Fibroblast of villous mesenchyme (primary cell): ENCODE results near the gene ZNF735. TPM values are rescaled to one million over a fixed set of nuclear protein-coding genes. Genes with fewer than 3 reads are reported as not detected.
A peak's percentile ranks its signal among the peaks of the same experiment; 100 is the strongest.
"Not testable (repeated sequence)": the region's sequence is repeated elsewhere in the genome, so short reads cannot be mapped to it uniquely, and the experiment has no call there.

Source experiments
- DNase-seq: peaks from one replicate; pipeline ENCODE4 v3.0.0-alpha.2; 2010; ENCODE audit warnings: low read depth
- H3K4me3 ChIP-seq: 2 replicates; pipeline ENCODE4 v1.5.1; 2011; ENCODE audit warnings: low read depth, mild to moderate bottlenecking, low read length
- CTCF ChIP-seq: IDR thresholded peaks from 2 replicates; pipeline ENCODE4 v1.5.1; 2012; ENCODE audit warnings: low read depth, mild to moderate bottlenecking, low read length; ENCODE audit not compliant: insufficient read depth
- total RNA-seq: library from RNA; depleted of rRNA; stranded (reverse); fragments of >200 nt; gene quantifications from 2 replicates; pipeline ENCODE4 v1.2.3, GENCODE V29; 2012

Gene ZNF735
- total RNA-seq = not detected in 2 replicates

GRCh38 chr7:64206903-64207302, at the start of gene ZNF735:
TSS of gene ZNF735 (plus strand) at chr7:64207203. CDS start at chr7:64207203, 0 bp downstream.
- no peak for DNase-seq
- TF ChIP-seq CTCF = no peak
- H3K4me3 ChIP-seq = no peak within 1 kb of the TSS

- not testable (repeated sequence) for H3K4me3 ChIP-seq, DNase-seq
Observed at GRCh38 chr7:64170974-64171373, 36.0 kb upstream of the ZNF735 start.

- no peak for DNase-seq
- H3K4me3 ChIP-seq = no peak overlapping the region
- TF ChIP-seq CTCF = no peak
Observed at GRCh38 chr7:64174328-64174727, 32.7 kb upstream of the ZNF735 start.

GRCh38 chr7:64174941-64175340, 32.1 kb upstream of the ZNF735 start:
- no peak for TF ChIP-seq CTCF
- no peak for DNase-seq
- no peak overlapping the region for H3K4me3 ChIP-seq

- H3K4me3 ChIP-seq = no peak overlapping the region
- TF ChIP-seq CTCF = peak; percentile 23
- DNase-seq = peak; percentile 0
Observed at GRCh38 chr7:64180989-64181388, 26.0 kb upstream of the ZNF735 start.

- TF ChIP-seq CTCF = no peak
- no peak for DNase-seq
- no peak overlapping the region for H3K4me3 ChIP-seq
Observed at GRCh38 chr7:64181586-64181985, 25.4 kb upstream of the ZNF735 start.

- no peak for TF ChIP-seq CTCF
- no peak for DNase-seq
- H3K4me3 ChIP-seq = no peak overlapping the region
Observed at GRCh38 chr7:64182036-64182790, 24.8 kb upstream of the ZNF735 start.
